GM21390 (cell line): Measurements from ENCODE around the gene MTOR.
"Not testable (repeated sequence)": the region's sequence is repeated elsewhere in the genome, so short reads cannot be mapped to it uniquely, and the experiment has no call there.

Experiments used
- ATAC-seq: cut with Tn5 transposase; IDR thresholded peaks from one replicate; pipeline ENCODE4 v1.9.1; 2021; ENCODE audit not compliant: unreplicated experiment

The MTOR gene

GRCh38 chr1:11067716-11068599, 194.4 kb downstream of the MTOR start:
- no peak for ATAC-seq

GRCh38 chr1:11065796-11066195, 196.6 kb downstream of the MTOR start:
- no peak for ATAC-seq

GRCh38 chr1:11064942-11065341, 197.4 kb downstream of the MTOR start:
- ATAC-seq = no peak

- ATAC-seq = not testable (repeated sequence)
These were observed 198.3 kb downstream of the MTOR start for GRCh38 chr1:11063937-11064537.

GRCh38 chr1:11062965-11063401, 199.4 kb downstream of the MTOR start:
- no peak for ATAC-seq

- ATAC-seq = no peak
These were observed 200.5 kb downstream of the MTOR start for GRCh38 chr1:11061652-11062365.

- peak; percentile 85 for ATAC-seq
These were observed 202.2 kb downstream of the MTOR start, which contains the start of gene SRM for GRCh38 chr1:11059968-11060830. Gene SRM, minus strand, starts transcription at chr1:11060018. Its CDS starts 75 bp downstream, at chr1:11059943.

GRCh38 chr1:11059155-11059967, 203.0 kb downstream of the MTOR start:
- no peak for ATAC-seq

GRCh38 chr1:11058595-11059154, 203.7 kb downstream of the MTOR start:
- ATAC-seq = no peak

- no peak for ATAC-seq
These were observed 204.3 kb downstream of the MTOR start for GRCh38 chr1:11058026-11058425.

- no peak for ATAC-seq
These were observed 204.9 kb downstream of the MTOR start for GRCh38 chr1:11057477-11057876.
